ENCODE data around the gene ZIM2. TPM values are rescaled to one million over a fixed set of nuclear protein-coding genes. Genes with fewer than 3 reads are reported as not detected.

The ZIM2 gene
- total RNA-seq, 1 donor from 2014 or later = not detected

DNA sequence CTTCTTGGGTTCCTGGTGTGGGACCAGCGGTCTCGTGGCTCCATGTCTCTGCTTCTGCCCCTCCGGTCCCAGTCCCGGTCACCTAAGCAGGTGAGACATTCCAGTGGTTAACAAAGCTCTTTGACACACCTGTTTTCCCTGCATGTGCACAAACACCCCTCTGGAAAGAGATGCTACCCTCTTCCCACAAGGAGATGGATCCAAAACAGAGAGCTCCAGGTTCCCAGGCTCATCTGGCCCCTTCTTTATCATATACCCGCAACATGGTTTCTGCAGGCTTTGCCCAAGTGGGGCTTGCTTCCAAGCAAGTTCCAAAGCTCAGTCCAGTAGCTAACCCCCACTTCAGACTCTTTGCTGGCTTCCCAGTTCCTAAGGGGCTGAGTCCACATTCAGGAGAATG, 17.8 kb downstream of the ZIM2 start:
- Mint-ChIP-seq H3K27me3 (ENCODE audit: unreplicated experiment) (no peaks in the 10 kb centered on the region), H3K27ac (ENCODE audit: unreplicated experiment) (no peak overlapping the region), H3K36me3 (ENCODE audit: unreplicated experiment) (no peaks in the 10 kb centered on the region), H3K4me1 (ENCODE audit: unreplicated experiment) (no peaks in the 10 kb centered on the region), H3K9me3 (ENCODE audit: unreplicated experiment) (peaks cover 63% of the 10 kb centered on the region), H3K4me3 (ENCODE audit: unreplicated experiment) (no peak overlapping the region)
- TF ChIP-seq, protein P1, sequence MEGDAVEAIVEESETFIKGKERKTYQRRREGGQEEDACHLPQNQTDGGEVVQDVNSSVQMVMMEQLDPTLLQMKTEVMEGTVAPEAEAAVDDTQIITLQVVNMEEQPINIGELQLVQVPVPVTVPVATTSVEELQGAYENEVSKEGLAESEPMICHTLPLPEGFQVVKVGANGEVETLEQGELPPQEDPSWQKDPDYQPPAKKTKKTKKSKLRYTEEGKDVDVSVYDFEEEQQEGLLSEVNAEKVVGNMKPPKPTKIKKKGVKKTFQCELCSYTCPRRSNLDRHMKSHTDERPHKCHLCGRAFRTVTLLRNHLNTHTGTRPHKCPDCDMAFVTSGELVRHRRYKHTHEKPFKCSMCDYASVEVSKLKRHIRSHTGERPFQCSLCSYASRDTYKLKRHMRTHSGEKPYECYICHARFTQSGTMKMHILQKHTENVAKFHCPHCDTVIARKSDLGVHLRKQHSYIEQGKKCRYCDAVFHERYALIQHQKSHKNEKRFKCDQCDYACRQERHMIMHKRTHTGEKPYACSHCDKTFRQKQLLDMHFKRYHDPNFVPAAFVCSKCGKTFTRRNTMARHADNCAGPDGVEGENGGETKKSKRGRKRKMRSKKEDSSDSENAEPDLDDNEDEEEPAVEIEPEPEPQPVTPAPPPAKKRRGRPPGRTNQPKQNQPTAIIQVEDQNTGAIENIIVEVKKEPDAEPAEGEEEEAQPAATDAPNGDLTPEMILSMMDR (IDR thresholded peaks at IDR 0.05) = no peak
- peak; percentile 63 for DNase-seq (ENCODE audit: extremely low spot score, unreplicated experiment)

DNA sequence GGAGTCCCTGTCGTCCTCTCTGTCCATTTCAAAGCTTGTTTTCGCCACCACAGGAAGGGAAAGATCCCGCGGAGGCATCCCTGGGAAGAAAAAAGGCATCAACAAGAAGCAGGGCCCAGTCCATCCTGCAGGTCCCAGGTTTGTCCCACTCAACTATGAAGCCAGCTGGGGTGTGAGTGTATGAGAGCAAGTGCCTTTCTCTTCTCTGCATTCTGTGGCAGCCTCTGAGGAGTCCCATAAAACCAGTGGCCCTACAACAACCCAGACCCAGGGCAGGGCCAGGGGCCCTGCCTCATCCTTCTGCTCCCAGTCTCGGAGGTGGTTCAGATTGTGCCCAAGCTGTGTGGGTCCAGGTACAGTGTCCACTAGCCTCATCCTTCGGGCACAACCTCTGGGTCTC, 18.9 kb downstream of the ZIM2 start:
- TF ChIP-seq, protein P1 (IDR thresholded peaks at IDR 0.05) = no peak
- H3K4me3 Mint-ChIP-seq (ENCODE audit: unreplicated experiment) = no peak overlapping the region
- no peaks in the 10 kb centered on the region for H3K27me3 Mint-ChIP-seq (ENCODE audit: unreplicated experiment)
- peaks cover 60% of the 10 kb centered on the region for H3K9me3 Mint-ChIP-seq (ENCODE audit: unreplicated experiment)
- DNase-seq (ENCODE audit: extremely low spot score, unreplicated experiment) = peak; percentile 59
- no peaks in the 10 kb centered on the region for H3K36me3 Mint-ChIP-seq (ENCODE audit: unreplicated experiment)
- H3K4me1 Mint-ChIP-seq (ENCODE audit: unreplicated experiment) = no peaks in the 10 kb centered on the region
- no peak overlapping the region for H3K27ac Mint-ChIP-seq (ENCODE audit: unreplicated experiment)

GRCh38 chr19:56821209-56821608, 19.3 kb downstream of the ZIM2 start:
- H3K27ac Mint-ChIP-seq (ENCODE audit: unreplicated experiment) = no peak overlapping the region

GRCh38 chr19:56819166-56819565, 21.4 kb downstream of the ZIM2 start:
- Mint-ChIP-seq H3K36me3 (ENCODE audit: unreplicated experiment) (no peaks in the 10 kb centered on the region), H3K27ac (ENCODE audit: unreplicated experiment) (no peak overlapping the region), H3K27me3 (ENCODE audit: unreplicated experiment) (no peaks in the 10 kb centered on the region), H3K9me3 (ENCODE audit: unreplicated experiment) (peaks cover 61% of the 10 kb centered on the region), H3K4me1 (ENCODE audit: unreplicated experiment) (no peaks in the 10 kb centered on the region), H3K4me3 (ENCODE audit: unreplicated experiment) (no peak overlapping the region)
- TF ChIP-seq, protein P1 (IDR thresholded peaks at IDR 0.05) = no peak
- DNase-seq (ENCODE audit: extremely low spot score, unreplicated experiment) = no peak

More at GRCh38 chr19:56821209-56821608, 19.3 kb downstream of the ZIM2 start:
- H3K27me3 Mint-ChIP-seq (ENCODE audit: unreplicated experiment) = no peaks in the 10 kb centered on the region
- H3K4me3 Mint-ChIP-seq (ENCODE audit: unreplicated experiment) = no peak overlapping the region
- peaks cover 61% of the 10 kb centered on the region for H3K9me3 Mint-ChIP-seq (ENCODE audit: unreplicated experiment)
- no peaks in the 10 kb centered on the region for H3K4me1 Mint-ChIP-seq (ENCODE audit: unreplicated experiment)
- TF ChIP-seq, protein P1 (IDR thresholded peaks at IDR 0.05) = no peak
- H3K36me3 Mint-ChIP-seq (ENCODE audit: unreplicated experiment) = no peaks in the 10 kb centered on the region
- peak; percentile 71 for DNase-seq (ENCODE audit: extremely low spot score, unreplicated experiment)

GRCh38 chr19:56814656-56815055, 25.9 kb downstream of the ZIM2 start:
- TF ChIP-seq, protein P1 (IDR thresholded peaks at IDR 0.05) = no peak
- DNase-seq (ENCODE audit: extremely low spot score, unreplicated experiment) = no peak
- Mint-ChIP-seq H3K27ac (ENCODE audit: unreplicated experiment) (no peak overlapping the region), H3K4me1 (ENCODE audit: unreplicated experiment) (no peaks in the 10 kb centered on the region), H3K27me3 (ENCODE audit: unreplicated experiment) (no peaks in the 10 kb centered on the region), H3K36me3 (ENCODE audit: unreplicated experiment) (no peaks in the 10 kb centered on the region), H3K4me3 (ENCODE audit: unreplicated experiment) (no peak overlapping the region), H3K9me3 (ENCODE audit: unreplicated experiment) (peaks cover 72% of the 10 kb centered on the region)
